Colonic mucosa (tissue), 4 donors: ENCODE results near the gene PSME3. TPM values are rescaled to one million over a fixed set of nuclear protein-coding genes. Genes with fewer than 3 reads are reported as not detected.
"Not testable (repeated sequence)": the region's sequence is repeated elsewhere in the genome, so short reads cannot be mapped to it uniquely, and the experiment has no call there.

Experiments used
- DNase-seq: peaks from one replicate; pipeline ENCODE4 v3.0.0-alpha.2; 2020
- H3K27ac ChIP-seq: fragments of 200-600 bp; one replicate; pipeline ENCODE4 v1.8.0; 2021
- H3K27me3 ChIP-seq: fragments of 200-600 bp; one replicate; pipeline ENCODE4 v1.8.0; 2021
- H3K36me3 ChIP-seq: fragments of 200-600 bp; one replicate; pipeline ENCODE4 v1.8.0; 2021
- H3K4me1 ChIP-seq: fragments of 200-600 bp; one replicate; pipeline ENCODE4 v1.8.0; 2021; ENCODE audit warnings: mild to moderate bottlenecking
- H3K4me3 ChIP-seq: fragments of 200-600 bp; one replicate; pipeline ENCODE4 v1.8.0; 2021
- H3K9ac ChIP-seq, 2 donors: one replicate each; pipeline ENCODE4 v1.7.0; 2013; ENCODE audit warnings: control low read depth in 2 of 2, low read depth in 2 of 2, low read length in 2 of 2
- H3K9me3 ChIP-seq: fragments of 200-600 bp; one replicate; pipeline ENCODE4 v1.8.0; 2021
- intact Hi-C: fragments of 100-400 bp; cut with DNase I; formaldehyde crosslinking; loops from one replicate; pipeline ENCODE4 v1.14.1; 2022
- total RNA-seq, 2 donors: library from RNA; stranded (reverse); fragmentation: NEBNext Ultra II Directional in 1 of 2; extraction: Animal tissue kit (Norgen Biotek cat#: 25700) in 1 of 2; gene quantifications; one replicate each; pipeline ENCODE4 v1.2.1, GENCODE V29; 2021
- TF ChIP-seq, protein P1 (sequence below): fragments of 200-600 bp; IDR thresholded peaks from one replicate; pipeline ENCODE4 v1.8.0; 2022; ENCODE audit warnings: antibody characterized with exemption, mild to moderate bottlenecking
- donor health status: healthy.
- donor health status: DM: no; HTN: no; CAD: no.
- donor health status: DM: no; HTN: no; CAD: no.

PSME3 gene
- total RNA-seq, 2 donors from 2014 or later: 86.4 to 163 TPM

DNA sequence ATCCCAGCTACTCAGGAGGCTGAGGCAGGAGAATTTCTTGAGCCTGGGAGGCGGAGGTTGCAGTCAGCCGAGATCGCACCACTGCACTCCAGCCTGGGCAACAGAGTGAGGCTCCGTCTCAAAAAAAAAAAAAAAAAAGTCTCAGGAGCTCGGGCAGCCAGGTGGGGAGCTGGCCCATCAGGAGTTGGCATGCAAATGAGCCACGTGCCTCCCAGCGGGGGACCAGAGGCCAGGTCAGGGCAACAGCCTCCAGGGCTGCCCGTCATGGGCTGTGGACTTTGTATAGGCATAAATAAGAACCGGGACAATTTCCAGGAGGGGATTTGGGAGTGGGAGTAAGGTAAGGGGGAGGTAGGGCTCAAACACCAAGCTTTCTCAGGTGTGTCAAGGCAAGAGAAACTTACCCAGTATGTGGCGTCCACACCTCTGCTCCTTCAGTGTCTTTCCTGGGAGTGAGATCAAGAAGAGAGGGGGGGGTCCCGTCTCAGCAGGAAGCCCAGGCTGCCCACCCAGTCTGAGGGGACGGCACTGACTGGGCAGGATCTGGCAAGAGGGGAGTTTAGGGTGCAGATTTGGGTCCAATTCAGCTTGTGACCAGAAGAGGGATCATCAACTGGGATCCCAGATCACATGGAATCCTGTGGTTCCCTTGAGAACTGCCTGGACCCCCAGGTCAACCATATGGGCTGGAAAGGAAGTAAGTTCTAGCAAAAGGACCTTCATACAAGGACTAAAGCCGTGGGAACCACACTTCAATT is 45.1 kb downstream of the PSME3 start:
- no peak overlapping the region for H3K4me3 ChIP-seq
- DNase-seq: no peak
- TF ChIP-seq, protein P1, sequence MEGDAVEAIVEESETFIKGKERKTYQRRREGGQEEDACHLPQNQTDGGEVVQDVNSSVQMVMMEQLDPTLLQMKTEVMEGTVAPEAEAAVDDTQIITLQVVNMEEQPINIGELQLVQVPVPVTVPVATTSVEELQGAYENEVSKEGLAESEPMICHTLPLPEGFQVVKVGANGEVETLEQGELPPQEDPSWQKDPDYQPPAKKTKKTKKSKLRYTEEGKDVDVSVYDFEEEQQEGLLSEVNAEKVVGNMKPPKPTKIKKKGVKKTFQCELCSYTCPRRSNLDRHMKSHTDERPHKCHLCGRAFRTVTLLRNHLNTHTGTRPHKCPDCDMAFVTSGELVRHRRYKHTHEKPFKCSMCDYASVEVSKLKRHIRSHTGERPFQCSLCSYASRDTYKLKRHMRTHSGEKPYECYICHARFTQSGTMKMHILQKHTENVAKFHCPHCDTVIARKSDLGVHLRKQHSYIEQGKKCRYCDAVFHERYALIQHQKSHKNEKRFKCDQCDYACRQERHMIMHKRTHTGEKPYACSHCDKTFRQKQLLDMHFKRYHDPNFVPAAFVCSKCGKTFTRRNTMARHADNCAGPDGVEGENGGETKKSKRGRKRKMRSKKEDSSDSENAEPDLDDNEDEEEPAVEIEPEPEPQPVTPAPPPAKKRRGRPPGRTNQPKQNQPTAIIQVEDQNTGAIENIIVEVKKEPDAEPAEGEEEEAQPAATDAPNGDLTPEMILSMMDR: no peak
- intact Hi-C loops: no loop called here
- H3K36me3 ChIP-seq: no peaks in the 10 kb centered on the region
- H3K9ac ChIP-seq: no peak overlapping the region
- H3K27ac ChIP-seq: no peak overlapping the region
- H3K27me3 ChIP-seq: no peaks in the 10 kb centered on the region
- H3K4me1 ChIP-seq: no peaks in the 10 kb centered on the region
- H3K9me3 ChIP-seq: no peaks in the 10 kb centered on the region

DNA sequence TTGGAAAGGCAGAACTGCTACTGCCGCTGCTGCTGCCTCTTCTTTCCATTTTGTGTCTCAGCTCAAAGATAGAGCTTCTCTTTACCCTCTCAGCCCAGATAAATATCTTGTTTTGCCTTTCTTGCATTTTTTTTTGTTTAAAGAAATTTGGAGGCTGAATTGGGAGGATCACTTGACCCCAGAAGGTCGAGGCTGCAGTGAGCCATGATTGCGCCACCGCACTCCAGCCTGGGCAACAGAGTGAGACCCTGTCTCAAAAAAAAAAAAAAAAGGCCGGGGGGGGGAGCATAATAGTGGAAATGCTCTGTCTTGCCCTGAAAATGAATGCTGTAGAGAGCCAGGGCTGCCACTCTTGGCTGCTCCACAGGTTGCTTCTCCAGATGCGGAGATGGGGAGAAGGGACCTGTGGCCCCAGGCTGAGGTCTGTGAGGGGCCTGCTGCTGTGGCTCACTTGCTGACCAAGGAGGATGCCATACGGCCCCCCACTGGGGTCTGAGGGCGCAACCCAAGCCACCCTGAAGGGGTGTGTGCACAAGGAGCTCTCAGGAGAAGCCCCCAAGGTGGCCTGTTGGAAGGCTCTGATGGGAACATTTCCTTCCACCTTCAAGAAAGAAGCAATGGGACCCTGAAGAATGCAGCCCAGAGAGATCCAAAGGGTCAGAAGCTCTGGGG is 45.9 kb downstream of the PSME3 start:
- Histone ChIP-seq H3K36me3 (no peaks in the 10 kb centered on the region), H3K9ac (no peak overlapping the region), H3K4me3 (no peak overlapping the region), H3K4me1 (no peaks in the 10 kb centered on the region), H3K27ac (no peak overlapping the region), H3K27me3 (no peaks in the 10 kb centered on the region), H3K9me3 (no peaks in the 10 kb centered on the region)
- TF ChIP-seq, protein P1: no peak
- intact Hi-C loops: no loop called here
- no peak for DNase-seq

DNA sequence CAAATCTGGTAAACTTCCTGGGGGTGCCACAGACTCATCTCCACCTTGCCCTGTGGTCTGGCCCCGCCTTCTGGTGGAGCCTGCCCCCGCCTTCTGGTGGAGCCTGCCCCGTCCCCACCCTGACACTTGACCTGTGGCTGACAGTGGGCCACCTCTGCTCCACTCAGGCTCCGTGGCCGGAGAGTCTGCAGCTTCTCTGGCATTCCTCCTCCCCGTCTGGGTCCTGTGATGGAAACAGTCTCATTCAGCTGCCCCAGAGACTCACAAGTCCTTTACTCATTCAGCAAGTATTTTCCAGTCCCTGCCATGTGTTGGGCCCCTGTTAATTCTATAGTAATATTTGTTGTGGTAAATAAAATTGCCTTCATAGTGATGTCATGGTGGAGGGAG is 46.4 kb downstream of the PSME3 start:
- Histone ChIP-seq H3K4me3 (no peak overlapping the region), H3K36me3 (no peaks in the 10 kb centered on the region), H3K27me3 (no peaks in the 10 kb centered on the region), H3K27ac (no peak overlapping the region), H3K9ac (no peak overlapping the region), H3K9me3 (no peaks in the 10 kb centered on the region), H3K4me1 (no peaks in the 10 kb centered on the region)
- intact Hi-C loops: no loop called here
- TF ChIP-seq, protein P1: no peak
- no peak for DNase-seq

DNA sequence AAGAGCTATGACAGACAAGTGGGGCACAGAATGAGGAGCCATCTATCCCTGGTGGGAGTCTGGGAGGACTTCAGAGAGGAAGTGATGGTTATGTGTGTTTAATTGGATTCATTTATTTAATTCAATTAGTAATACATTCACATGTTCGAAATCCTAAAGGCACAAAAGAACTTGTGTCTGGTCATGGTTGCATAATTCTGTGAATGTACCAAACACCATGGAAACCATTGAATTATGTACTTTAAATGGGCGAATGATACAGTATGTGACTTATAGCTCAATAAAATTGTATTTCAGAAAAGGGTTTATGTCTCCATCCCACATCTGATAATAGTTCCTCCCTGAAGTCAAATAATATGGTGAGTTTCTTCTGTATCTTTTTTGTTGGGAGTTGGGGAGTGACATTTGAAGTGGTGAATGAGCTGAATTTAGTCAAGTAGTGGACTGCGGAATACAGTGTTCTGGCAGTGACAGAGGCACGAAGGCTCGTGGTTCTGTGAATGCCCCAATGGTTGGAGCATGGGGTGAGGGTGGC is 47.6 kb downstream of the PSME3 start:
- DNase-seq: no peak
- intact Hi-C loops: no loop called here
- H3K9ac ChIP-seq: no peak overlapping the region
- H3K9me3 ChIP-seq: no peaks in the 10 kb centered on the region
- no peak overlapping the region for H3K4me3 ChIP-seq
- H3K27me3 ChIP-seq: no peaks in the 10 kb centered on the region
- no peaks in the 10 kb centered on the region for H3K4me1 ChIP-seq
- H3K36me3 ChIP-seq: no peaks in the 10 kb centered on the region
- TF ChIP-seq, protein P1: no peak
- no peak overlapping the region for H3K27ac ChIP-seq

DNA sequence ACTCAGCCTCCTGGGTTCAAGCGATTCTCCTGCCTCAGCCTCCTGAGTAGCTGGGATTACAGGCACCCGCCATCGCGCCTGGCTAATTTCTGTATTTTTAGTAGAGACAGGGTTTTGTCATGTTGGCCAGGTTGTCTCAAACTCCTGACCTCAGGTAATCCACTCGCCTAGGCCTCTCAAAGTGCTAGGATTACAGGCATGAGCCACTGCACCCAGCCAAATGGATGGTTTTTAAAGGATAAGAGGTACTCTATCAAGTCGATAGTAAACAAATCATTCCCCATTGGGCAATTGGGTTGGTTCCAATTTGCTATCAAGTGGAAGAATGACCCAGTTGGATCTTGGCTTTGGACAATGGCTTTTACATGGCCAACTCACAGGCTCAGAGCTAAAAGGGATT is 48.5 kb downstream of the PSME3 start:
- DNase-seq, intact Hi-C loops, H3K9ac ChIP-seq, H3K9me3 ChIP-seq, H3K27me3 ChIP-seq, H3K4me1 ChIP-seq, H3K4me3 ChIP-seq, H3K36me3 ChIP-seq, H3K27ac ChIP-seq: not testable (repeated sequence)

DNA sequence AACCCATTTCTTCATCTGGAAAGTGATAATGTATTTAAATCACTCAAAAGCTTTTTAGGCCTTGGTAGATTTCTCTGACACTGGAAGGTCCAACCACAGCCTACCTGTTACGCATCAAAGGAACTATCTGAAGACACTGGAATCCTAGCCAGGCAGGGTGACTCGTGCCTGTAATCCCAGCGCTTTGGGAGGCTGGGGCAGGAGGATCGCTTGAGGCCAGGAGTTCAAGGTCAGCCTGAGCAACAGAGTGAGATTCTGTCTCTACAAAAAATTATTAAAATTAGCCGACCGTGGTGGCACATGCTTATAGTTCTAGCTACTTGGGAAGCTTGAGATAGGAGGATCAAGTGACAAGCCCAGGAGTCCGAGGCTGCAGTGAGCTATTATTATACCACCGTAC is 49.0 kb downstream of the PSME3 start:
- Histone ChIP-seq H3K27ac (no peak overlapping the region), H3K4me3 (no peak overlapping the region), H3K27me3 (no peaks in the 10 kb centered on the region), H3K36me3 (no peaks in the 10 kb centered on the region), H3K9ac (no peak overlapping the region), H3K9me3 (no peaks in the 10 kb centered on the region), H3K4me1 (no peaks in the 10 kb centered on the region)
- intact Hi-C loops: no loop called here
- TF ChIP-seq, protein P1: no peak
- DNase-seq: no peak
